Loucy (cell line): ENCODE results near the gene SLC39A11.

Source experiments
- CTCF ChIP-seq: fragments of 200-600 bp; sonication (generic); conservative IDR thresholded peaks from 2 replicates; pipeline ENCODE4 v1.5.1; 2014; ENCODE audit warnings: mild to moderate bottlenecking, antibody characterized with exemption, low read length
- EZH2phosphoT487 ChIP-seq: fragments of 200-600 bp; IDR thresholded peaks from 2 replicates; pipeline ENCODE4 v1.6.1; 2018; ENCODE audit warnings: antibody characterized with exemption, mild to moderate bottlenecking, moderate library complexity, borderline replicate concordance

GRCh38 chr17:72786209-72786608 lies 306.3 kb downstream of the SLC39A11 start:
- TF ChIP-seq CTCF (no peak), EZH2phosphoT487 (no peak)
